NCI-H460 (cell line): Measurements from ENCODE around the gene DLGAP1. TPM values are rescaled to one million over a fixed set of nuclear protein-coding genes. Genes with fewer than 3 reads are reported as not detected.

Experiments
- DNase-seq: peaks from one replicate; pipeline ENCODE4 v3.0.0-alpha.2; 2016; ENCODE audit warnings: low read depth; ENCODE audit errors: extremely low read depth
- total RNA-seq: library from RNA; depleted of rRNA; stranded (reverse); fragments of >200 nt; shearing (Covaris generic); gene quantifications from 2 replicates; pipeline ENCODE4 v1.2.3, GENCODE V29; 2014

The DLGAP1 gene
- total RNA-seq, 1 experiment from 2014 or later = 1.8 TPM

- no peak for DNase-seq
Observed at GRCh38 chr18:4198956-4199355, 256.2 kb downstream of the DLGAP1 start.

GRCh38 chr18:4196351-4196750 is 258.8 kb downstream of the DLGAP1 start:
- DNase-seq = no peak

DNA sequence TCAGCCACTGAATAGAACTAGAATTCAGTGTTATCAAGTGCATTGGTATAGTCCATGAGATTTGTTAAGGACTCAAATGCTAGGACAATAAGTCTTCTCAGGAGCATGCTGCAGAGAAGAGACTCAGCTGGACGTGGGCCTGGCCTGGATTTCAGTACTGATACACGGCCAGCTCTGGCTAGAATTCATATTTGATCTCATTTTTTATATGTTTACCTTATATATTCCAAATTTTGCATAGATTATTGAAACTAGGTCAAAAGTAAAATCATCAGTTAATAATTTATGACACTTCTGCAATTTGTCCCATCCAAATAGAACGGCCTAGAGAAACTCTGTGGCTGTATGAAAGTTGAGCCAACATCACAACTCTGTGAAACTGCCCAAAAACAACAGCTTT is 262.0 kb downstream of the DLGAP1 start:
- DNase-seq = no peak

DNA sequence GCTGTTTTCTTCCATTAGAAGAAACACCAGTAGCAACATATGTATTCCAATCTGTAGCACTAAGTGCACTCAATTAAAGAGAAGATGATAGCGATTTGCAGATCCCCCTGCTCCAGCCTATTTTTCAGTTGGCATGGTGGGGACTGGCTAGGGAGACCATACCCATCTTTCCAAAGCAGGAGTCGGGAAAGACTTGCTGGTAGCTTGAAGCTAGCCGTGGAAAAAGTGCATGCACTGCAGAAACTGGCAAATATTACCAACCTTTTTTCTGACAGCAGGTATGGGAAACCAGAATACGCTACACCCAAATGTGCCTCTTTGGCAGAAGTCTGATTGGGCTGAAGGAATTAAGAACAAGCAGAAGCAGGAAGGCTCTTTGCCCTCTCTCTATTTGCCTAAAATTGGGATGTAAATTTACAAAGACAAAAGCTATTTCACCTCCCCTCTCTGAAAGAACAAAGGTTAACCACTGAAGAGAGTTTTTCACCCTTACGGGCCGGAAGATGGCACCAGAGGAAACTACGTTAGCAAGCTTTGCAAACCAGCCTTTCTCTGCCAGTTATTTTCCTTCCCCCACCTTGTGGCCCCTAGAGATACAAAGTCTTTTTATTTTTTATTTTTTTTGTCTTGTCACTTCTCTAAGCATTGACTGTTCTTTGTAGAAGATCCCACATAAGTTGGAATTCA is 273.1 kb downstream of the DLGAP1 start:
- no peak for DNase-seq

DNA sequence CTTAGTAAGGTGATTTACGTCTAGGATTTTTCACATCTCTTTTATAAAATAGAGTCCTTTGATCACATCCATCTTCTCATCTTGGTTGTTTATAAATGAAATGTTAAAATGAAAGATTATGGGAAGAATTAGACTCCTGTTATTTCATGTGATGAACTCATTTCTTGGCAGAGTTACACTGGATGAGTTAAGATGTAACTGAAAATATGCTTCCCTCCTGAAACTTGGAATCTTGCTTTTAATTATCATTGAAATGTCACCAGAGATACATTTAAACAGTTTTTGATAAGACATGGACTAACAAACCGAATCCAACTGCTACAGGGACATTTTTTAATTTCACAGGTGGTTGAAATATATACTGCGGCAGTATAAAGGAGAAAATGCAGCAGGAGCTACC is 274.0 kb downstream of the DLGAP1 start:
- DNase-seq = no peak

- DNase-seq = no peak
Observed at GRCh38 chr18:4172196-4173100, 282.7 kb downstream of the DLGAP1 start.

GRCh38 chr18:4157352-4157751 is 297.8 kb downstream of the DLGAP1 start:
- no peak for DNase-seq

DNA sequence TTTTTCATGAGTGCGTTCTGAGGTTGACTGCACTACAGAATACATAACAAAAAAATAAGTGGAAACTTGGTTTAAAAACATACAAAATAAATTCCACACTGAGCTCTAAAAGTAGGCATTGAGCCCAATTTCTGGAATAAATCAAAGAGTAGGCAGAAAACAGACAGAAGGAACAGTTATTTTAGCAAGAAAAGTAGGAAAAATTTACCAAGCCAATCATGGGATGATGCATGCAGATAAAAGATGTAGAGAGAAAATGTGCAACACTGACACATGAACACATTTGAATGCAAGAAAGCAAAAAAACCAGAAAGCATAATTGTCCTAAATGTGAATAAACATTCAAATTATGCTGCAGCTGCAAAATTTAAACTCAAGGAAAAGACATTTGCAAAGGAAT is 308.3 kb downstream of the DLGAP1 start:
- DNase-seq = no peak

DNA sequence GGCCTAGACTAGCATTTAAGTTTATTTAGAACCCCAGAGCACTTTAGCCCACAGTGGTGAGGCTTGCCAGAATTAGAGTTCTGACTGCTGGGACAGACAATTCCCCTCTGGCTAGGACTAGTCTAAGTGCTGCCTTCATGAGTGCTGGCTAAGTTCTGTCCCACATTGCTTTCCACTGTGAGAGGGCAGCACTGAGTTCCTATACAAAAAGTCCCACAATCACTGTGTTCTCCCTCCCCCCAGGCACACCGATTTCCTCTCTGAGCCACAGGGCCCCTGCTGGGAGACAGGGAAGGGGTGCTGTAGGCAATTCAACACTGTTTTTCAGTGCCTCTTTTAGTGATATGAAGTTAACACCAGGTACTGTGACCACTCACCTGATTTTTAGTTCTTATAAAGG is 310.9 kb downstream of the DLGAP1 start:
- DNase-seq = no peak

- no peak for DNase-seq
Observed at GRCh38 chr18:4143585-4143984, 311.5 kb downstream of the DLGAP1 start.

DNA sequence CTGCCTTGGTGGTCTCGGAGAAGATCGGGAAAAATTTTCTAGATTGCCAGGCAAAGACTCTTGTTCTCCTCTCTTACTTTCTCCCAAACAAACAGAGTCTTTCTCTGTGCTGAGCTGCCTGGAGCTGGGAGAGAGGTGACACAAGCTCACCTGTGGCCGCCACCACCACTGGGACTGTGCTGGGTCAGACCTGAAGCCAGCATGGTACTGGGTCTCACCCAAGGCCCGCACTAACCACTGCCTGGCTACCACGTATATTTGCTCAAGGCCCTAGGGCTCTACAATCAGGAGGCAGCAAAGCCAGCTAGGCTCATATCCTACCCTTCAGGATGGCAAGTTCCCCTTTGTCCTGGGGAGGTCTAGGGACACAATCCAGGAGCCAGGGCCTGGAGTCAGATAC is 312.2 kb downstream of the DLGAP1 start:
- no peak for DNase-seq

- no peak for DNase-seq
Observed at GRCh38 chr18:4134700-4135099, 320.4 kb downstream of the DLGAP1 start.

GRCh38 chr18:4130734-4131719 is 324.1 kb downstream of the DLGAP1 start:
- no peak for DNase-seq

DNA sequence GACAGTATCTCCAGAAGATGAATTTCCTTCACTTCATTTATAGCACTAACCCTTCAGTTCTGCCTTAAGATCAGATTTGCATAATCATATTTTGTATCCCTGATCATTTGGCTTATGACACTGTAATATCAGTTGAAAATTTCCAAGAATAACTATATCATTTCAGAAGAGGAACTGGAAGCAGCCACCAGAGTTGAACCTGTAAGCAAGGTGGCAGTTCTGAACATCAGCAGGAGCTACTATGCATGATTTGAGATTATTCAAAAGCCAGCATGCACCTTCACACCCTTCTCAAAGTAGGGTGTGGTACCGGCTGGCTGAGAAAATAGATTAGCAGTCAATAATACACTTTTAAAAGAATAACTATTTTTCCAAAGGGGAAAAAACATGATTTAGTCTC is 328.2 kb downstream of the DLGAP1 start:
- DNase-seq = no peak

DNA sequence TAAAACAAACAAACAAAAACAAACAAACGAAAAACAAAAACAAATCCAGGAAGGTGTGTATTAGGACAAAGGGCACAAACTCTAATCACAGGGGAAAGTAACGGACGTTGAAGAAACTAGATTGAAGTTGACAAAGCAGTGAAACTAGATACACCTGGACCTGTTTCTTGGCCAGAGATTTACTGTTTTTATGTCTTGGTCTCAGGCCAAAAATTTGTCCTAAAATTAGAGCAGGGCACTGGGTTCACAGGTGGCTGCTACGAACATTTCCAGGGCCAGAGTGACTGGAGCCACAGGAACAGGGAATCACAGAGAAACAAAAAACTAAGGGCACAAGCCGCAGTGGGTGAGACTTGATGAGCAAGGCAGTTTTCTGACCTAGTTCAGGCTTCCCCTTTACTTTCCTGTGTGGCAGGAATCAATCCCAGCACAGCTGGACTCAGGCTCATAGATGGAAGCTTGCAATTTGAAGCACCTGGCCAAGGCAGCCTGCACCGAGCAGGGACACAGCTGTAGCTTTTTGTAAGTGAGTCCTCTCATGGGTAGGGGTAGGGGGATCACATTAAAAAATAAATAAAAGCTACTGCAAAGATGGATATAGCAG is 329.4 kb downstream of the DLGAP1 start:
- no peak for DNase-seq

- DNase-seq = no peak
Observed at GRCh38 chr18:4125224-4125623, 329.9 kb downstream of the DLGAP1 start.

DNA sequence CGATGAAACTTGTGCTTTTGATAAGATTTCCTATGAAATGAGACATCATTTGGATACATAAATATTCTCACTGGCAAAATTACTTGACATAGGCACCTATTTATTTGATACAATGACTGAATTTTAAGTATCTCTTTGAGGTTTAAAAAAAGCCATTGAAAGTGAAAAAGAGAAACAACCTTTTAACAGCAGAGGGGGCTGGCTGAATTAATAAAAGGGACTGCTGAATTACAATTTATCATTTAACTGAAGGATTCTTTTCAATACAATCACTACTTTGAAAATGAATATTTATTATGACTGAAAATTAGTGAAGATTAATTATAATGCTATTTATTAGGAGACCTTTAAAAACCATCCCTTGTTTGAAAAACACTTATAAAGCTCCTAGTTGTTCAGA is 335.3 kb downstream of the DLGAP1 start:
- no peak for DNase-seq

GRCh38 chr18:4119127-4119648 is 335.9 kb downstream of the DLGAP1 start:
- DNase-seq = no peak

- no peak for DNase-seq
Observed at GRCh38 chr18:4108016-4108415, 347.1 kb downstream of the DLGAP1 start.

DNA sequence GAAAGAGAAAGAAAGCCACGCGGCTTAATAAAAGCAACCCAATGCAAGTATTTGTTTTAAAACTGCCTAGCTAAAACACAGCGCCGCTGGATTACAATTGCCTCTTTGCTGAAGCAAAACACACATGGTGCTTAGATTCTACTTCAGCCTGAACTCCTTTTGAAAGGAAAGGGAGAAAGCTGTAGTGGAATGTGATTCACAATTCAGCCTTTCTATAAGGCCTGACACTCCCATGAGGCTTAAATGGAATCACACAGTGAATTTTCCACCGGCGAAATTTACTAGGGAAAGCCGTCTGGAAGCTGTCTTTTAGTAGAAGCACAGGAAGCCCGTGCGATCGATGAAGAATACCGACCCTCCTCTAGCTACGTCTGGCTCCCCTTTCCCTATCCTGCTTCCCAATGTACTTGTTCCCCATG is 348.0 kb downstream of the DLGAP1 start:
- DNase-seq = no peak
